HCT116 (cell line): ENCODE data around the gene SCAI. TPM values are rescaled to one million over a fixed set of nuclear protein-coding genes. Genes with fewer than 3 reads are reported as not detected.

Source experiments
- ATAC-seq: fragments of 200-7000 bp; cut with Tn5 transposase; 2 replicates; pipeline ENCODE4 v1.9.1; 2020; ENCODE audit warnings: mild to moderate bottlenecking, moderate library complexity
- BruUV-seq: library from RNA; stranded (reverse); fragments of 400-500 nt; replicated peaks from 2 replicates; lab custom pipeline; 2021; lab: Mats Ljungman, UMichigan
- CTCF ChIA-PET: fragments of 300-600 bp; sonication (Branson Sonifier 250); formaldehyde crosslinking; loops from one replicate; lab custom pipeline; 2021; ENCODE audit warnings: antibody characterized with exemption; lab: Charles Lee
- POLR2A ChIA-PET: fragments of 300-600, 350-600 bp; sonication (Branson Sonifier 250); formaldehyde crosslinking; loops from one replicate; lab custom pipeline; 2021; ENCODE audit warnings: antibody characterized with exemption; lab: Charles Lee
- RAD21 ChIA-PET, 2 experiments: fragments of 300-600 bp; sonication (Branson Sonifier 250); formaldehyde crosslinking; loops; one replicate each; lab custom pipeline; 2023; ENCODE audit warnings: low total read pairs in 2 of 2; ENCODE audit not compliant: uncharacterized antibody in 2 of 2, unreplicated experiment in 2 of 2, low non-redundant PET in 1 of 2; lab: Charles Lee
- DNase-seq: peaks from one replicate; pipeline ENCODE4 v3.0.0-alpha.2; 2010; ENCODE audit warnings: low read depth, low spot score
- H2AFZ ChIP-seq: fragments of 200-600 bp; shearing (Covaris generic), sonication (generic); 2 replicates; pipeline ENCODE4 v1.6.1; 2017; ENCODE audit warnings: low read depth, mixed run types, mixed read lengths, antibody characterized with exemption, low read length; ENCODE audit not compliant: poor library complexity, severe bottlenecking
- H3K27ac ChIP-seq: 2 replicates; pipeline ENCODE4 v1.5.1; 2012; ENCODE audit warnings: low read depth, low read length
- H3K27me3 ChIP-seq: fragments of 200-600 bp; sonication (generic); 2 replicates; pipeline ENCODE4 v1.6.1; 2016; ENCODE audit warnings: mixed run types, low read length, mixed read lengths; ENCODE audit not compliant: insufficient read depth
- H3K36me3 ChIP-seq, 2 experiments: fragments of 200-500 bp in 1 of 2; fragments of 200-600 bp in 1 of 2; sonication (Bioruptor generic) in 1 of 2; sonication (generic) in 1 of 2; 2 replicates each; pipeline versions ENCODE4 v1.5.1 to v1.6.1; 2014 to 2016; ENCODE audit warnings: low read length in 2 of 2, inconsistent platforms in 1 of 2, mixed read lengths in 1 of 2, mixed run types in 1 of 2; ENCODE audit not compliant: insufficient read depth in 2 of 2, control insufficient read depth in 1 of 2
- H3K4me1 ChIP-seq, 2 experiments: fragments of 200-600 bp in 1 of 2; sonication (generic) in 1 of 2; 2 replicates each; pipeline versions ENCODE4 v1.5.1 to v1.6.1; 2012 to 2017; ENCODE audit warnings: low read length in 2 of 2, inconsistent platforms in 1 of 2, mild to moderate bottlenecking in 1 of 2, mixed read lengths in 1 of 2, mixed run types in 1 of 2, moderate library complexity in 1 of 2; ENCODE audit not compliant: insufficient read depth in 2 of 2, control insufficient read depth in 1 of 2
- H3K4me2 ChIP-seq: fragments of 200-600 bp; sonication (generic); 2 replicates; pipeline ENCODE4 v1.6.1; 2017; ENCODE audit warnings: mixed run types, low read length, mixed read lengths
- H3K4me3 ChIP-seq, 2 experiments: fragments of 200-600 bp in 1 of 2; sonication (generic) in 1 of 2; replicated peaks in 1 of 2; 2 replicates each; pipeline ENCODE4 v1.5.1; 2011 to 2016; ENCODE audit warnings: low read length in 2 of 2, control low read depth in 1 of 2, low read depth in 1 of 2, mild to moderate bottlenecking in 1 of 2, mixed read lengths in 1 of 2, mixed run types in 1 of 2
- H3K79me2 ChIP-seq: fragments of 200-600 bp; sonication (generic); 2 replicates; pipeline ENCODE4 v1.6.1; 2017; ENCODE audit warnings: mild to moderate bottlenecking, mixed run types, low read length, moderate library complexity, mixed read lengths; ENCODE audit not compliant: insufficient read depth
- H3K9ac ChIP-seq: fragments of 200-600 bp; sonication (generic); 2 replicates; pipeline ENCODE4 v1.6.1; 2016; ENCODE audit warnings: low read length, mixed read lengths
- H3K9me2 ChIP-seq: fragments of 200-600 bp; sonication (generic), shearing (Covaris generic); 2 replicates; pipeline ENCODE4 v1.6.1; 2017; ENCODE audit warnings: mixed run types, mild to moderate bottlenecking, moderate library complexity; ENCODE audit not compliant: insufficient read depth
- H3K9me3 ChIP-seq, 2 experiments: fragments of 200-500 bp in 1 of 2; fragments of 200-600 bp in 1 of 2; sonication (Bioruptor generic) in 1 of 2; sonication (generic) in 1 of 2; 2 replicates each; pipeline ENCODE4 v1.6.1; 2014 to 2017; ENCODE audit warnings: low read length in 2 of 2, mixed read lengths in 2 of 2, inconsistent platforms in 1 of 2, low read depth in 1 of 2, mild to moderate bottlenecking in 1 of 2, mixed run types in 1 of 2, moderate library complexity in 1 of 2; ENCODE audit not compliant: control insufficient read depth in 1 of 2, insufficient read depth in 1 of 2
- H4K20me1 ChIP-seq: fragments of 200-600 bp; sonication (generic), shearing (Covaris generic); 2 replicates; pipeline ENCODE4 v1.6.1; 2017; ENCODE audit warnings: mixed run types, mild to moderate bottlenecking, moderate library complexity; ENCODE audit not compliant: insufficient read depth
- CEBPB ChIP-seq: IDR thresholded peaks from 2 replicates; pipeline ENCODE4 v1.6.1; 2012; ENCODE audit warnings: low read depth
- CTCF ChIP-seq, 3 experiments: fragments of 200-600 bp in 1 of 3; sonication (generic) in 1 of 3; IDR thresholded peaks in 2 of 3; conservative IDR thresholded peaks in 1 of 3; 2 replicates each; pipeline ENCODE4 v1.5.1; 2012 to 2017; ENCODE audit warnings: low read depth in 2 of 3, low read length in 2 of 3, antibody characterized with exemption in 1 of 3, borderline replicate concordance in 1 of 3, control low read depth in 1 of 3, mild to moderate bottlenecking in 1 of 3, mixed read lengths in 1 of 3, mixed run types in 1 of 3, moderate library complexity in 1 of 3; ENCODE audit not compliant: insufficient read depth in 1 of 3
- ELF1 ChIP-seq: IDR thresholded peaks from 2 replicates; pipeline ENCODE4 v1.6.1; 2012; ENCODE audit warnings: low read depth, borderline replicate concordance
- EZH2 ChIP-seq: fragments of 200-600 bp; sonication (generic); IDR thresholded peaks from 2 replicates; pipeline ENCODE4 v1.6.1; 2017; ENCODE audit warnings: antibody characterized with exemption, mixed run types
- FOSL1 ChIP-seq: IDR thresholded peaks from 2 replicates; pipeline ENCODE4 v1.6.1; 2012; ENCODE audit warnings: low read depth
- POLR2A ChIP-seq: IDR thresholded peaks from 2 replicates; pipeline ENCODE4 v1.7.0; 2011; ENCODE audit warnings: borderline replicate concordance; ENCODE audit not compliant: insufficient read depth, insufficient read length; ENCODE audit errors: extremely low read depth
- POLR2AphosphoS5 ChIP-seq: IDR thresholded peaks from 2 replicates; pipeline ENCODE4 v1.6.1; 2011; ENCODE audit warnings: mild to moderate bottlenecking, low read depth, low read length, moderate library complexity
- REST ChIP-seq: IDR thresholded peaks from 2 replicates; pipeline ENCODE4 v1.6.1; 2012; ENCODE audit warnings: low read depth
- SIN3A ChIP-seq: IDR thresholded peaks from 2 replicates; pipeline ENCODE4 v1.6.1; 2012; ENCODE audit warnings: low read depth
- SP1 ChIP-seq: IDR thresholded peaks from 2 replicates; pipeline ENCODE4 v1.6.1; 2012; ENCODE audit warnings: low read depth
- TCF7L2 ChIP-seq: IDR thresholded peaks from 2 replicates; pipeline ENCODE4 v1.7.0; 2011; ENCODE audit warnings: borderline replicate concordance, inconsistent platforms; ENCODE audit not compliant: insufficient read depth, insufficient read length; ENCODE audit errors: extremely low read depth
- ZBTB33 ChIP-seq: IDR thresholded peaks from 2 replicates; pipeline ENCODE4 v1.6.1; 2011; ENCODE audit warnings: mild to moderate bottlenecking, low read length, moderate library complexity; ENCODE audit not compliant: insufficient replicate concordance; ENCODE audit errors: extremely low read depth
- ZFX ChIP-seq: fragments of 450-650 bp; IDR thresholded peaks from 2 replicates; pipeline ENCODE4 v1.6.1; 2017
- intact Hi-C: fragments of 100-400 bp; cut with micrococcal nuclease; formaldehyde crosslinking; loops from 2 replicates; pipeline ENCODE4 v1.10.0; 2022
- total RNA-seq: library from RNA; stranded (reverse); gene quantifications from one replicate; pipeline ENCODE4 v1.2.1, GENCODE V29; 2021; ENCODE audit not compliant: unreplicated experiment
- TF ChIP-seq, protein P1 (sequence below): IDR thresholded peaks from 2 replicates; pipeline ENCODE4 v1.6.1; 2012

Gene SCAI
- total RNA-seq, 1 experiment from 2014 or later = 14.0 TPM

DNA sequence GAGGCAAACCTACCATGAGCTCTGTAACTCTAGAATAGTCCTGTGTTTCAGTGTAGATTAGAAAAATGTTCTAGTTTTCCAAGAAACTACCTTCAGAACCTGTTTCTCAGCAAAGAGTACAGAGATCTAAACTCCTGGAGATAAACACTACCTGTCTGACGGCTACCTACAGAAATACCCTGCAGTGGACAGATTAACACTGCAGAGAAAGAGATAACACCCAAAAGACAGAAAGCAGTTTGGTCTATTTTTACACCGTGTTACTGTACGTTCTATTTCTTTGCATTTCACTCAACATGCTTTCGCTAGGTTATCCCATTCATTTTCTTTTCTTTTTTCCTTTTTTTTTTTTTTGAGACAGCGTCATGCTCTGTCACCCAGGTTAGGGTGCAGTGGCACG lies 11.6 kb downstream of the SCAI start:
- ChIA-PET CTCF (no interaction called here), RAD21 (no interaction called here), POLR2A (interaction anchor here (1.1 kb wide), 1 partner anchor 10 kb away, joined by 3 read pairs; no protein-coding TSS in a partner anchor)
- no peak overlapping the region for H2AFZ ChIP-seq
- BruUV-seq = no TSS peak
- no peaks in the 10 kb centered on the region for H3K9me3 ChIP-seq
- H4K20me1 ChIP-seq = no peaks in the 10 kb centered on the region
- H3K27me3 ChIP-seq = no peaks in the 10 kb centered on the region
- TF ChIP-seq POLR2AphosphoS5 (no peak), CEBPB (no peak), CTCF (IDR thresholded peaks at IDR 0.05 in 2 of 3, conservative IDR thresholded peaks at IDR 0.05 in 1 of 3; ENCODE audit: borderline replicate concordance in 1 of 3, insufficient read depth in 1 of 3, low read depth in 2 of 3, low read length in 2 of 3) (no peak), ZBTB33 (no peak), ELF1 (no peak), ZFX (no peak), TCF7L2 (no peak), FOSL1 (no peak), EZH2 (no peak), REST (no peak), SIN3A (no peak), SP1 (no peak), POLR2A (no peak)
- TF ChIP-seq, protein P1, sequence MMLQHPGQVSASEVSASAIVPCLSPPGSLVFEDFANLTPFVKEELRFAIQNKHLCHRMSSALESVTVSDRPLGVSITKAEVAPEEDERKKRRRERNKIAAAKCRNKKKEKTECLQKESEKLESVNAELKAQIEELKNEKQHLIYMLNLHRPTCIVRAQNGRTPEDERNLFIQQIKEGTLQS = no peak
- no peaks in the 10 kb centered on the region for H3K4me1 ChIP-seq
- H3K4me2 ChIP-seq = no peak overlapping the region
- no peak overlapping the region for H3K27ac ChIP-seq
- no peak overlapping the region for H3K9ac ChIP-seq
- H3K4me3 ChIP-seq = no peak overlapping the region
- DNase-seq (no peak), ATAC-seq (no peak)
- peaks cover 16% of the 10 kb centered on the region; the same call in 1 of the 2 replicates for H3K79me2 ChIP-seq
- no peaks in the 10 kb centered on the region for H3K9me2 ChIP-seq
- intact Hi-C loops = no loop called here
- H3K36me3 ChIP-seq = no peaks in the 10 kb centered on the region
